ENCODE measurements around the gene SPIB.

The SPIB gene

DNA sequence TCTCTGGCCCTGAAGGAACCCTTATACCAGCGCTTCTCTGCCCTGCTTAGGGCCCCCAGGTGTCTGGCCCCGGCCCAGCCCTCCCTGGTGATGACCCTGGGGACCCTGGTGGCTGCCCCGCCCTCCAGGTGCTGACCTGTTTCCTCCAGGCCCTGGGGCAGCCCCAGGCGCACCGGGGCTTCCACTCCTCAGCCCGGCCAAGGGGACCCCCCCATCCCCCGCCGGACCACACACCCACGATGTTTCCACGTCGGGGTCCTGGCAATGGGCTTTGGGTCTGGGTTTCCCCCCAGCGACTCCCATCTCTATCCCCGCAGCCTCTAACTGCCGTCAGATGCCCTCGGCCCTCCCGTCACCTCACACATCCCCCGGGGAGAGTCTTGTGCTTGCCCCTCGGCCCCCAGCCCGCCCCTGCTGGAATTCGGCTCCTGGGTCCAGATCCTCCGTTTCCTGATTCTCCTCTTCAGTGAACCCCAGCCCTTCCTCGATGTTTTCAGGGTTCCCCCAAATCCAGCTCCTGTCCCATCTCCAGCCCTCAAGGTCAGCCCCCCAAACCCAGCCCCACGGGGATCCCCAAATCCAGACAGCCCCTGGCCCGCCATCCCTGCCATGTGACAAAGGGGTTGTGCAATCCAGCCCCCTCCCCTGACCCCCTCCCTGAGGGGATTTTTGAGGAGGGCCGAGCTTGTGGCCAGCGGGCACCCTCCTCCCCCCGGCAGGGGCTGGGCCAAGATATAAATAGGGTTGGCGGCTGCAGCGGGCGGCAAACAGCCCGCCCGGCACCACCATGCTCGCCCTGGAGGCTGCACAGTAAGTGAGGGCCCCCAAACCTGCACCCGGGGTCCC, at the start of gene SPIB:
Gene SPIB (plus strand): TSS at position 763 of the 846 bp plus-strand sequence. CDS start 25 bp downstream, at position 788.
- Mint-ChIP-seq H3K36me3 (ENCODE audit: low read depth) (no peaks in the 10 kb centered on the region), H3K9me3 (no peaks in the 10 kb centered on the region), H3K4me1 (ENCODE audit: low read depth) (peaks cover 10% of the 10 kb centered on the region), H3K4me3 (no peak within 1 kb of the TSS), H3K27ac (no peak within 1 kb of the TSS), H3K27me3 (ENCODE audit: low read depth) (peaks cover 11% of the 10 kb centered on the region)

DNA sequence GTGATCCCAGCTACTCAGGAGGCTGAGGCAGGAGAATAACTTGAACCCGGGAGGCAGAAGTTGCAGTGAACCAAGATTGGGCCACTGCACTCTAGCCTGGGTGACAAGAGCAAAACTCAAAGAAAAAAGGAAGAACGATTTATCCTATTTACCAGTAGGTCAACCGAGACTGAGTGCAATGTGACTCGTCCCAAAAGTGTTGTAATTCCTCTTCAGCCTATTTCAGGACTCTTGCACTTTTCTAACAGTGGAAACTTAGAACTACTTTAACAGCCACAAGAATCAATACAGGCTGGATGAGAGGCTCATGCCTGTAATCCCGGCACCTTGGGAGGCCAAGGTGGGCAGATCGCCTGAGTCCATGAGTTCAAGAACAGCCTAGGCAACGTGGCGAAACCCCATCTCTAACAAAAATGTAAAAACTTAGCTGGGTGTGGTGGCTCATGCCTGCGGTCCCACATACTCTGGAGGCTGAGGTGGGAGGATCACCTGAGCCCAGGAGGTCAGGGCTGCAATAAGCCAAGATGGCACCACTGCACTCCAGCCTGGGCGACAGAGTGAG, 46.7 kb upstream of the SPIB start:
- Mint-ChIP-seq H3K4me3 (no peak overlapping the region), H3K4me1 (ENCODE audit: low read depth) (peaks cover 20% of the 10 kb centered on the region), H3K27ac (no peak overlapping the region), H3K36me3 (ENCODE audit: low read depth) (peaks cover 4% of the 10 kb centered on the region), H3K27me3 (ENCODE audit: low read depth) (no peaks in the 10 kb centered on the region), H3K9me3 (no peaks in the 10 kb centered on the region)

DNA sequence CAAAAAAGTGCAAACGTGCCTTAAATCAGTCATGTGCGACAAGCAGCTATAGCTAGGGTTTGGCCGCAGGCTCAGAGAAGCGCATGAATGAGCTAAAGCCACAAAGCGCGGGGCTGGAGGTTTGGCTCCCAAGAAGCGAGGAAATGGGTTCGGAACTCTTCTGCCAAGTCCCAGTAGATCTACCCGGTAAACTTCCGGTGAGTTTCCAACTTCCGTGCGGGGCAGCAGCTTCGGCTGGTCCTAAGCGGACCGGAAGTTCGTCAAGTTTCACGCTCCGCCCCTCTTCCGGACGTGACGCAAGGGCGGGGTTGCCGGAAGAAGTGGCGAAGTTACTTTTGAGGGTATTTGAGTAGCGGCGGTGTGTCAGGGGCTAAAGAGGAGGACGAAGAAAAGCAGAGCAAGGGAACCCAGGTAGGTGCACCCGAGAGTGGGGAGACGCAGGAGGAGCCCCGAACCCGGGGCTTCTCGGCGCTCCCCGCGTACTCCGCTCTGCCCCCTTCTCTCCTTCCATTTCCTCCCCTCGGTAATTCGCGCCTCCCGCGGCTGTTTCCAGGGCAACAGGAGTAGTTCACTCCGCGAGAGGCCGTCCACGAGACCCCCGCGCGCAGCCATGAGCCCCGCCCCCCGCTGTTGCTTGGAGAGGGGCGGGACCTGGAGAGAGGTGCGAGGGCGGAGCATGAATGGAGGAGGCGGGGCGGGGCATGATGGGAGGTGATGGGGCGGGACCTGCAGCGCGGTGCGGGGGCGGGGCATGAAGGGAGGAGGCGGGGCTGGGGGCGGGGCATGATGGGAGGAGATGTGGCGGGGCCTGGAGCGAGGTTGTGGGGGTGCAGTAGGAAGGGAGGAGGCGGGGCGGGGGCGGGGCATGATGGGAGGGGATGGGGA, 42.3 kb upstream of the SPIB start, which contains the start of gene NR1H2:
Gene NR1H2 (plus strand): TSS at position 292 of the 885 bp plus-strand sequence. CDS start 1,149 bp downstream, outside the sequence.
- peak within 1 kb of the TSS; percentile 98 for H3K4me3 Mint-ChIP-seq
- peaks cover 16% of the 10 kb centered on the region for H3K4me1 Mint-ChIP-seq (ENCODE audit: low read depth)
- H3K36me3 Mint-ChIP-seq (ENCODE audit: low read depth) = peaks cover 34% of the 10 kb centered on the region
- H3K27me3 Mint-ChIP-seq (ENCODE audit: low read depth) = no peaks in the 10 kb centered on the region
- no peaks in the 10 kb centered on the region for H3K9me3 Mint-ChIP-seq
- peak within 1 kb of the TSS; percentile 100 for H3K27ac Mint-ChIP-seq

DNA sequence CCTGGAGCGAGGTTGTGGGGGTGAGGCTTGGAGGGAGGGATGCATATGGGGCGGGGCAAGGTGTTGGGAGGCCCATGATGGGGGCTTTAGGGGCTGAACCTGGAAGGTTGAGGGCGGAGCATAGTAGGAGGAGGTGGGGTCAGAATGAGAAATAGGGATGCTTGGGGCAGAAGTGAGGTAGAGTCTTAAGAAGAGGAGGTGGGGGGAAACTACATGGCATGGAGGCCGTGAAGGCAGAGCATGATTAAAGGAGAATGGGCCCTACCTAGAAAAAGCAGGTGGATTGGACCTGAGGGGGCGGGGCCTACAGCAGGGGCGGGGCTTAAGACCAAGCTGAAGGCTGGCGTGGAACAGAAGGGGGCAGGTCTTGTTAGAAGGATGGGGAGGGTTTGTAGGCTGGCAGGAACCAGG, 41.7 kb upstream of the SPIB start:
- Mint-ChIP-seq H3K4me3 (peak overlapping the region; percentile 98), H3K27ac (peak overlapping the region; percentile 83), H3K4me1 (ENCODE audit: low read depth) (peaks cover 16% of the 10 kb centered on the region), H3K9me3 (no peaks in the 10 kb centered on the region), H3K36me3 (ENCODE audit: low read depth) (peaks cover 35% of the 10 kb centered on the region), H3K27me3 (ENCODE audit: low read depth) (no peaks in the 10 kb centered on the region)

DNA sequence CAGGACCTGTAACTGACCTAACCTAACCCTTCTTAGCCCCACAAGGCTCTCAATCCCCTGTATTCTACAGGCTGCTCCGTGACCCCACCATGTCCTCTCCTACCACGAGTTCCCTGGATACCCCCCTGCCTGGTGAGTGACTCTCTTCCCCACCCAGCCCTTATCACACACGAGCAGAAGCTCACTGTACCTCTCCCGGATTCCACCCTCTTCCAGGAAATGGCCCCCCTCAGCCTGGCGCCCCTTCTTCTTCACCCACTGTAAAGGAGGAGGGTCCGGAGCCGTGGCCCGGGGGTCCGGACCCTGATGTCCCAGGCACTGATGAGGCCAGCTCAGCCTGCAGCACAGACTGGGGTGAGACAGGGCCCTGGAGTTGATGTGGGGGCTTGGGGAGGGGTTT, 41.2 kb upstream of the SPIB start:
- H3K4me3 Mint-ChIP-seq = peak overlapping the region; percentile 98
- no peaks in the 10 kb centered on the region for H3K9me3 Mint-ChIP-seq
- H3K27ac Mint-ChIP-seq = peak overlapping the region; percentile 83
- peaks cover 16% of the 10 kb centered on the region for H3K4me1 Mint-ChIP-seq (ENCODE audit: low read depth)
- H3K36me3 Mint-ChIP-seq (ENCODE audit: low read depth) = peaks cover 35% of the 10 kb centered on the region
- H3K27me3 Mint-ChIP-seq (ENCODE audit: low read depth) = no peaks in the 10 kb centered on the region

DNA sequence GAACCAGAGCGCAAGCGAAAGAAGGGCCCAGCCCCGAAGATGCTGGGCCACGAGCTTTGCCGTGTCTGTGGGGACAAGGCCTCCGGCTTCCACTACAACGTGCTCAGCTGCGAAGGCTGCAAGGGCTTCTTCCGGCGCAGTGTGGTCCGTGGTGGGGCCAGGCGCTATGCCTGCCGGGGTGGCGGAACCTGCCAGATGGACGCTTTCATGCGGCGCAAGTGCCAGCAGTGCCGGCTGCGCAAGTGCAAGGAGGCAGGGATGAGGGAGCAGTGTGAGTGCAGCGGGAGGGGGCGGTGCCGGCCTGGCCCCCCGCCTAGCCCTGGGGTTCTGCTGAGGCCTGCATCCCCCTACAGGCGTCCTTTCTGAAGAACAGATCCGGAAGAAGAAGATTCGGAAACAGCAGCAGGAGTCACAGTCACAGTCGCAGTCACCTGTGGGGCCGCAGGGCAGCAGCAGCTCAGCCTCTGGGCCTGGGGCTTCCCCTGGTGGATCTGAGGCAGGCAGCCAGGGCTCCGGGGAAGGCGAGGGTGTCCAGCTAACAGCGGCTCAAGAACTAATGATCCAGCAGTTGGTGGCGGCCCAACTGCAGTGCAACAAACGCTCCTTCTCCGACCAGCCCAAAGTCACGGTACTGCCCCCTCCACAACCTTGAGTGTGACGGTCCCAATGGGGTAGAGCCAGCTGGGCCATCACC, 40.4 kb upstream of the SPIB start:
- no peaks in the 10 kb centered on the region for H3K9me3 Mint-ChIP-seq
- peaks cover 35% of the 10 kb centered on the region for H3K36me3 Mint-ChIP-seq (ENCODE audit: low read depth)
- H3K27me3 Mint-ChIP-seq (ENCODE audit: low read depth) = no peaks in the 10 kb centered on the region
- no peak overlapping the region for H3K4me3 Mint-ChIP-seq
- H3K27ac Mint-ChIP-seq = no peak overlapping the region
- peaks cover 19% of the 10 kb centered on the region for H3K4me1 Mint-ChIP-seq (ENCODE audit: low read depth)

DNA sequence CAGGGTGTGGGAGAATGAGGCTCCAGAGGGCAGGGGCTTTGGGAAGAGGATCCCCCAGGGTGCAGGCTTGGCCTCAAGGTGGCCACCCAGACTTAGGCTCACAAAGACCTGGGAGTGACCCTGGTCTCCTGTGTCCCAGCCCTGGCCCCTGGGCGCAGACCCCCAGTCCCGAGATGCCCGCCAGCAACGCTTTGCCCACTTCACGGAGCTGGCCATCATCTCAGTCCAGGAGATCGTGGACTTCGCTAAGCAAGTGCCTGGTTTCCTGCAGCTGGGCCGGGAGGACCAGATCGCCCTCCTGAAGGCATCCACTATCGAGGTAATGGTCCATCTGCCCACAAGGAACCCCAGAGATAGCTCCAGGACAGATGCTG, 39.9 kb upstream of the SPIB start:
- no peaks in the 10 kb centered on the region for H3K9me3 Mint-ChIP-seq
- peaks cover 24% of the 10 kb centered on the region for H3K4me1 Mint-ChIP-seq (ENCODE audit: low read depth)
- H3K27me3 Mint-ChIP-seq (ENCODE audit: low read depth) = no peaks in the 10 kb centered on the region
- H3K36me3 Mint-ChIP-seq (ENCODE audit: low read depth) = peaks cover 35% of the 10 kb centered on the region
- H3K27ac Mint-ChIP-seq = no peak overlapping the region
- H3K4me3 Mint-ChIP-seq = no peak overlapping the region

DNA sequence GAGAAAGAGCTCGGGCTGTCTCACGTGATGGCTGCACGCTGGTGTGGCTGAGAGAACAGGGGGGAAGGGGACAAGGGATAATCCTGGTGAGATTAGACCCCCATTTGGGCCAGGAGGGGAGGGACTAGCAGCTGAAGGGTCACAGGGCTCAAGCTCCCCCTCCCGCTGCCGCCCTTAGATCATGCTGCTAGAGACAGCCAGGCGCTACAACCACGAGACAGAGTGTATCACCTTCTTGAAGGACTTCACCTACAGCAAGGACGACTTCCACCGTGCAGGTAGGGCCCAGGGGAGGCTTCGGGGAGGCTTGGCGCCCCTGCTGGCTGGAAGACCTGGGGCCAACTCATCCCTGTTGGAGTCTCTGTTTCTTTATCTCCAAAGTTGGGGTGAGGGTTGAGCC, 39.1 kb upstream of the SPIB start:
- Mint-ChIP-seq H3K27me3 (ENCODE audit: low read depth) (no peaks in the 10 kb centered on the region), H3K36me3 (ENCODE audit: low read depth) (peaks cover 36% of the 10 kb centered on the region), H3K4me1 (ENCODE audit: low read depth) (peaks cover 22% of the 10 kb centered on the region), H3K4me3 (no peak overlapping the region), H3K9me3 (no peaks in the 10 kb centered on the region), H3K27ac (no peak overlapping the region)

DNA sequence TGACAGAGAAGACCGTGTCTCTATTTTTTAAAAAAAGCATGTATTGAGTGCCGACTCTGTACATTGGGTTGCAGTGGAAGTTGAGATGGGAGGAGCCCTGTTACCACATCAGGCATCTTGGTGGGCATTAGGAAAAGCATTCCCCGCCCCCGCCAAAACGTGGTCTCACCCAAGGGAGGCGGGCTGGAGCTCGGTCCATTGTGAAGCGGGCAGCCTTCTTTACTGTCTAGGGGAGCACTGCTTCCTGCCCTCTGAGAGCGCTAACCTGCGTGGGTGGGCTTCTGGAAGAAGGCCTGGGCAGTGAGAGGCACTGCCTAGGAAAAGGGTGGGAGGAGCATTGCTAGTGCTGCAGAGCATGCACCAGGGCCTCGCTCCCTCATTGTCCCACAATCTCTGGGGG, 38.6 kb upstream of the SPIB start:
- no peak overlapping the region for H3K27ac Mint-ChIP-seq
- no peaks in the 10 kb centered on the region for H3K9me3 Mint-ChIP-seq
- H3K36me3 Mint-ChIP-seq (ENCODE audit: low read depth) = peaks cover 41% of the 10 kb centered on the region
- H3K4me1 Mint-ChIP-seq (ENCODE audit: low read depth) = peaks cover 27% of the 10 kb centered on the region
- no peak overlapping the region for H3K4me3 Mint-ChIP-seq
- H3K27me3 Mint-ChIP-seq (ENCODE audit: low read depth) = no peaks in the 10 kb centered on the region

DNA sequence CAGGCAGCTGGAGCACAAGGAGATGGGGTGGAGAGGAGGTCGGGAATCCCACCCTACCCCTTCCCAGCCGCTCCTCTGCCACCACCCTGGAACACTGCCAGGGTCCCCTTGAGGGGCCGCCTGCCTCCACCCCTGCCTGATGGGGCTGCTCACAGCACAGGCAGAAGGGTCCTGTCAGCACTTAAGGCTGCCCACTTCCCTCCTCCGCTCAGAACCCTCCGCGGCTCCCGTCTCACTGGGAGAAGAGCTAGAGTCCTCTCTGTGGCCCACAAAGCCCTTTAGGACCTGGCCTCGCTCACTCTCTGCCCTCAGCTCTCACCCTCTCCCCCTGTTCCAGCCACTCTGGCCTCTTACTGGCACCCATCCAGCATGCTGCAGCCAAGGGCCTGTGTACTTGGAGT, 38.0 kb upstream of the SPIB start:
- Mint-ChIP-seq H3K36me3 (ENCODE audit: low read depth) (peaks cover 42% of the 10 kb centered on the region), H3K27ac (no peak overlapping the region), H3K27me3 (ENCODE audit: low read depth) (no peaks in the 10 kb centered on the region), H3K4me1 (ENCODE audit: low read depth) (peaks cover 30% of the 10 kb centered on the region), H3K4me3 (no peak overlapping the region), H3K9me3 (no peaks in the 10 kb centered on the region)

DNA sequence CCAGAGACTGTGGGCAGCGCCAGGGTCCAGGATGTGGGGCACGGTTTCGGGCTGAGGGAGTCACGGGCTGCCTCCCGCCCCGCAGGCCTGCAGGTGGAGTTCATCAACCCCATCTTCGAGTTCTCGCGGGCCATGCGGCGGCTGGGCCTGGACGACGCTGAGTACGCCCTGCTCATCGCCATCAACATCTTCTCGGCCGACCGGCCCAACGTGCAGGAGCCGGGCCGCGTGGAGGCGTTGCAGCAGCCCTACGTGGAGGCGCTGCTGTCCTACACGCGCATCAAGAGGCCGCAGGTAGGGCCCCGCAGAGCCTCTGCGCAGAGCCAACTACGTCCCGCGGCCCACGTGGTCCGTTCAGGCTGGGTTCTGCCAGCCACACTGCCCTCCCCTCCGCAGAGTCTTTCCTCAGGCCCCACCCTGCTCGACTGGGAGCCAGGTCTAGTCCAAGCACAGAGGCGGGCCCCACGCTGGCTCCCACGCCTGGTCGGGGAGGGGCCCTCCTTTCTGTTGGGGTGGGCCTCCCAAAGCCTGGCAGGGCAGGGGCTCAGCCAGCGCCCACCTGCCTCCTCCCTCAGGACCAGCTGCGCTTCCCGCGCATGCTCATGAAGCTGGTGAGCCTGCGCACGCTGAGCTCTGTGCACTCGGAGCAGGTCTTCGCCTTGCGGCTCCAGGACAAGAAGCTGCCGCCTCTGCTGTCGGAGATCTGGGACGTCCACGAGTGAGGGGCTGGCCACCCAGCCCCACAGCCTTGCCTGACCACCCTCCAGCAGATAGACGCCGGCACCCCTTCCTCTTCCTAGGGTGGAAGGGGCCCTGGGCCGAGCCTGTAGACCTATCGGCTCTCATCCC, 36.6 kb upstream of the SPIB start:
- no peak overlapping the region for H3K27ac Mint-ChIP-seq
- peaks cover 40% of the 10 kb centered on the region for H3K36me3 Mint-ChIP-seq (ENCODE audit: low read depth)
- no peaks in the 10 kb centered on the region for H3K9me3 Mint-ChIP-seq
- no peak overlapping the region for H3K4me3 Mint-ChIP-seq
- H3K27me3 Mint-ChIP-seq (ENCODE audit: low read depth) = no peaks in the 10 kb centered on the region
- H3K4me1 Mint-ChIP-seq (ENCODE audit: low read depth) = peaks cover 25% of the 10 kb centered on the region

DNA sequence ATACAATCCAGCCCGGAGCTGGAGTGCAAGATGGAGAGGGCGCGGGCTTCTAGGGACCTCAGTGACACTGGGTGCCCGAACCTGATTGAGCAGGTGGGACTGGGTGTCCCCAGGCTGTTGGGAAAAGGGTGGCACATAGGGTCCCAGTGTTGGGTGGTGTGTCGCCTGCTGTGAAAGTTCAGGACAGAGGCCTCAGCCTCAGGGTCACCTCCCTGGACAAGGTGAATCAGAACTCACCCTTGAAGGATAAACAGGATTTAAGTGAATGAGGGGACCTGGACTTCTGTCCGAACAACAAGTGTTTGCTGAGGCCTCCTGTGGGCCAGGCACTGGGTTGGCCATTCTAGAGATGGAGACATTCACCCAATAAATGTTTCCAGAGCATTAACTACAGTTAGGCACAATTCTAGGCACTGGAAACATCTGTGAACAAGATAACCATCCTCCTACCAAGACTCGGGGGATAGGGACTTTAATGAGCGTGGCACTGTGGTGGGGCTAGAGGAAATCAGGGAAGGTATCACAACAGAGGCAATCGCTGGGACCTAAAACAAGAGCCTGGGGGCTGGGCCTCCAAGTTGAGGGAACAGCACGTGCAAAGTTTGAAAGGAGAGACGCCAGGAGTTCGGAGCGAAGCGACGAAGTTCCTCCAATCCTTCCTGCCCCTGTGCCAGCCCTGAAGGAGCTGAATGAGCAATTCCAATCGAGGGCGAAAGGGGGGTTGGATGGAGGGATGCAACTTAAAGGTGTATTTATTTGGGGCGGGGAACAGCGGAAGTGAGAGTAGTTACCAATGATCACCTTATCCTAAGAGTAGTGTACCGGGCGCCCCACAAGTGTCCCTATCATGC, 35.5 kb upstream of the SPIB start:
- Mint-ChIP-seq H3K9me3 (no peaks in the 10 kb centered on the region), H3K36me3 (ENCODE audit: low read depth) (peaks cover 37% of the 10 kb centered on the region), H3K27ac (peak overlapping the region; percentile 82), H3K4me1 (ENCODE audit: low read depth) (peaks cover 26% of the 10 kb centered on the region), H3K4me3 (peak overlapping the region; percentile 91), H3K27me3 (ENCODE audit: low read depth) (no peaks in the 10 kb centered on the region)

All from T-helper 1 cell treated with Interleukin-12 subunit alpha and Interleukin-12 subunit beta and Interleukin-4 antibody, amounts not matched to agents 30 μg/mL and 1 μg/mL, for 36 hours (primary cell).